GM13977 (cell line): ENCODE measurements around the gene GPR142.

Experiments
- DNase-seq: peaks from one replicate; pipeline ENCODE4 v3.0.0; 2012; ENCODE audit warnings: low spot score
- CTCF ChIP-seq: IDR thresholded peaks from 2 replicates; pipeline ENCODE4 v1.5.1; 2012; ENCODE audit warnings: mild to moderate bottlenecking, control low read depth; ENCODE audit not compliant: insufficient read depth; ENCODE audit errors: extremely low read depth, missing control alignments
- in situ Hi-C: fragments of 300-500 bp; cut with MboI; formaldehyde crosslinking; loops from one replicate; pipeline ENCODE4 v1.12.0; 2022; ENCODE audit warnings: low sequenced_read_pairs, low pct_unique_long_range_greater_than_20kb, mixed read lengths, inconsistent platforms; ENCODE audit not compliant: unreplicated experiment

GPR142 gene

DNA sequence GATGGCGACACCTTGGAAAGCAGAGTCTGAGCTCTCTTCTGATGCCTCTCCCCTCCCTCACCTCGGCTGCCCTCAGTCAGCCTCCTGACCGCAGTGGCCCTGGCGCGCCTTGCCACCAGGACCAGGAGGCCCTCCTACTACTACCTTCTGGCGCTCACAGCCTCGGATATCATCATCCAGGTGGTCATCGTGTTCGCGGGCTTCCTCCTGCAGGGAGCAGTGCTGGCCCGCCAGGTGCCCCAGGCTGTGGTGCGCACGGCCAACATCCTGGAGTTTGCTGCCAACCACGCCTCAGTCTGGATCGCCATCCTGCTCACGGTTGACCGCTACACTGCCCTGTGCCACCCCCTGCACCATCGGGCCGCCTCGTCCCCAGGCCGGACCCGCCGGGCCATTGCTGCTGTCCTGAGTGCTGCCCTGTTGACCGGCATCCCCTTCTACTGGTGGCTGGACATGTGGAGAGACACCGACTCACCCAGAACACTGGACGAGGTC is 4.4 kb downstream of the GPR142 start:
- no peak for TF ChIP-seq CTCF
- in situ Hi-C loops = no loop called here
- no peak for DNase-seq

GRCh38 chr17:74372426-74372825 is 5.1 kb downstream of the GPR142 start:
- DNase-seq = no peak
- no peak for TF ChIP-seq CTCF
- in situ Hi-C loops = no loop called here

DNA sequence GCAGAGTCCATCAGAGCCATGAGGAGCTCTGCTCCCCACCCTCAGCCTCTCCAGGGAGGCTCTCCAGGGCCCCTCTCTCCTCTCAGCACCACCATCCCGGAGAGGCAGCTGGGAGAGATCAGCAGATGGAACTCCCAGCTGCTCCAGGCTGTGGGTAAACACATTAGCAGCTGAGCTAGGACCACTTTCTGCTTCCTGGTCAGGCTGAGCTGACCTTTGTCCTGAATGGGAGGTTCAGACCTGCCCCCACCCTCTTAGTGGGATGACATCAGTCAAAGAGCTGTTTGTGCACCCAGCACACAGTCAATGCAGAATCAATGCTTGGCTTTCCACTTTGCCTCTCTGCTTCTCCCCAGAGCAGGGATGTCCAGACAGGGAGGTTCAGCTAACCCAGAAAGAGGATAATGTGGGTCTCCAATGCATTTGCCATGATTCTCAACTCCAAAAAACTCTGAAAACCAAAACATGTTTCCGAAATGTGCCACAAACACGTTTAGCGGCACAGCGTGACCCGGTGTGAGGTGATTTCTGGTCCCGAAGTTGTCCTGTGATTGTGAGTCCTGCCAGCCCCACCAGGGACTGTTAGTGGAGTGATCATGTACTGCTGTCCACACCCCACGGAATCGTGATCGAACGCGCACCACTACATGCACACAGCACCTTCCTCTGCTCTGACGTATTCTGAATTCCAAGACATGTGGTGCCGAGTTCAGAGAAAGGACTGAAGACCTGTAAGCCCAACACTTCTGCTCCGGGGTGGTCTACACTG is 6.7 kb downstream of the GPR142 start:
- in situ Hi-C loops = no loop called here
- no peak for TF ChIP-seq CTCF
- no peak for DNase-seq

DNA sequence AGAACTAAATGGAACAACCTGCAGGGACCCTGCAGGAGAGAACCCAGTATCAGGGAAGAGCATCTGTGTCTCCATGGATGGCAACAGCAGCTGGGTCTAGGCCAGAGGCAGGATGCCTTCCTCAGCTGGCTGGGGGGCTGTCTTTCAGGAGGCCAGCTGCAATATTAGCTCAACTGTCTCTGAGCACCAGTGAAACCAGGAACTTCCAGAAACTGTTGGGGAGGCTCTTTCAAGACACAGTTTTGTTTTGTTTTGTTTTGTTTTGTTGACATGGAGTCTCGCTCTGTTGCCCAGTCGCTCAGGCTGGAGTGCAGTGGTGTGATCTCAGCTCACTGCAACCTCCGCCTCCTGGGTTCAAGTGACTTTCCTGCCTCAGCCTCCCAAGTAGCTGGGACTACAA is 7.6 kb downstream of the GPR142 start:
- in situ Hi-C loops = loop anchor here (5.0 kb wide), 1 partner anchor 82 kb away; no protein-coding TSS in a partner anchor
- DNase-seq = no peak
- TF ChIP-seq CTCF = no peak

DNA sequence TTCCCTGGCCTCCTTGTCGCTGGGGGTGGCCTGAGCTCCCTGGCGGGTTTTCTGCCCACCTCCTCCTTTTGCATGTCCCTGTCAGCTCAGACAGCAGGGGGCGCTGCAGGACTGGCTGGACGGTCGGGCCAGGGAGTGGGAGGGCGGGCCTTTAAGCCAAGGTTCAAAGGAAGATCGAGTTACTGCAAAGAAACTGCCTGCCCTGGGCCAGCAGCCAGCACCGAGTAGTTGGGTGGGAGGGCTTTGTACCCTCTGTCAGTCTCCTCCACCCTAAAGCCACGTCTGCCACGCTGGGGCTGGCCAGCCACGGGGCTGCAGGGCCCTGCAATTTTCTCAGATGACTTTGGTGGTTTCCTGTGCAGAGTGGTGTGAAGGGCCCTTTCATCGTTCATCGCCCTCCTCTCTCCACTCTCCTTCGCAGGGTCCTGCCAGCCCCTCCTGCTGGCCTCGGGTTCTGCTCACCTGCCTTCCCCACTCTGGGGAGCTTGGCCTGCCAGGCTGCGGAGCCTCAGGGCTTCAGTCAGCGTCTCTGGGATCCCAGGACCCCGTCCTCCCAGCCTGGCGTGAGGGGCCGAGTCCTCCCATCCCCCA is 12.3 kb downstream of the GPR142 start:
- TF ChIP-seq CTCF = peak; percentile 96
- in situ Hi-C loops = loop anchor here (5.0 kb wide), 1 partner anchor 78 kb away; no protein-coding TSS in a partner anchor
- peak; percentile 90 for DNase-seq

GRCh38 chr17:74380086-74380958 is 13.0 kb downstream of the GPR142 start:
- TF ChIP-seq CTCF = no peak
- in situ Hi-C loops = no loop called here
- no peak for DNase-seq
